HUDEP-2 (cell line): ENCODE measurements around the gene MAP1B.
"Not testable (repeated sequence)": the region's sequence is repeated elsewhere in the genome, so short reads cannot be mapped to it uniquely, and the experiment has no call there.

Experiments
- DNase-seq, 76 experiments: peaks; one replicate each; lab custom pipeline; 2025; ENCODE audit not compliant: unreplicated experiment in 76 of 76; lab: John Stamatoyannopoulos, UW

The MAP1B gene

DNA sequence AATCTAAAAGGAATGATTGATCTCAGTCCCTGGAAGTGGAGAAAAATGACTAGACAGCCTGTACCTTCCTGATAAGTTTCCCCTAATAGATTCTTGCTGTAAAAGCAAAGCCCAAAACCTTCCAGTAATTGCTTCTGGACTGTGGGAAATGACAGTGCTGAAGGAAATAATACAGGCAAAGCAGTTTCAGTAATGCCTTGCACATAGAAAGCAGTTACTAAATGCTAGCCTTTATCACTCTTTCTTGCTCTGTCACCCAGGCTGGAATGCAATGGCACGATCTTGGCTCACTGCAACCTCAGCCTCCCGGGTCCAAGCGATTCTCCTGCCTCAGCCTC, 50.3 kb downstream of the MAP1B start:
- no peak for DNase-seq

- DNase-seq: no peak
These were observed 52.2 kb downstream of the MAP1B start for GRCh38 chr5:72159501-72159911.

DNA sequence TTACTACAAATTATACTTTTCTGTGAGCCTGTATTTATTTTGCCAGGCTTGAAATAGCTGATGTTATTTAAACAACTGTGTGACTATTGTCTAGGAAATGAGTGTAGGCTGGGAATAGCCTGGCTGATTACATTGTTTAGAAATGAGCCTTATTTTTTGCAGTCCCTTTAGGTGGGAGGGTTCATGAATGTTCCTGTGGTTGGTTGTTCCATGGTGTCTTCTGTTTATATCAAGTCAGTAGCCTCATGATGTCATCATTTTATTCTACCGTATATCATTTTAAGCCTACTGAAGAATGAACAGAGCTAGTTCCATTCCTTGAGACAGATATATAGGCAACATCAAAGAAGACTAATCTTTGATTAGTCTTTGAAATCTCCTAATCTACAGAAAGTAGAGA, 53.1 kb downstream of the MAP1B start:
- DNase-seq: no peak

DNA sequence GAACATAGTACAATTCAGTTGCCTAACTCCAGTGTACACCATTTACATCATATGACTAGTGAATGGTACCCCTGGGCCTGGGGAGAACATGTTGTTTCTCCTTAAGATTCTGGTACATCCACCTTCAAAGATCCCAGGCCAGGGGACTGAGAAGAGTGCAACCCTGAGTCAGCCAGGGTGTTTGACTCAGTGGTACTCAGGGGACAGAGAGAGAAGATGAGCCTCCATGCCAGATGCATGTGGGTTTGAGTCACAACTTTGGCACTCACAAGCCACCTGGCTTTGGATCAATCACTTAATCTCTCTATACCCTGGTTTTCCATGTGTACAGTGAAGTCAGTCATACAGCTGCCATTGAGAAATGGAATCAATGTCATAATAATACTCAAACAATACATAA, 53.7 kb downstream of the MAP1B start:
- no peak for DNase-seq

DNA sequence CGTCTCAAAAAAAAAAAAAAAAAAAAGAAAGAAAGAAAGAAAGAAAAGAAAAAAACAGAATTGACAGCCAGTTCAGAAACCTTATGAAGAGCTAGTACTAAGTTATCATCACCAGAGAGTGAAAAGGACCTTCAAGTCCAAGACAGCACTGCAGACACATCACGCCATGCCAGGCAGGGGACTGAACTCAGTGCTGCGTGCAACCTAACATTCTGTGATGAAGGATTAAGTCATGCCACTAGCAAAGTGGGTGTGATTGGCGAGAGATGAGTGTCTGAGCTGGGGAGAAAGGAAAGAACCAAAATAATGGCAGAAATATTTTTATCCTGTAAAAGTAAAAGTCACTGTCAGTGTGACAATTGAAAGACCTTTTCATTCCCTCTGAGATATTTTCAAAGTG, 54.7 kb downstream of the MAP1B start:
- DNase-seq: no peak

GRCh38 chr5:72163349-72163983, 56.2 kb downstream of the MAP1B start:
- no peak for DNase-seq

DNA sequence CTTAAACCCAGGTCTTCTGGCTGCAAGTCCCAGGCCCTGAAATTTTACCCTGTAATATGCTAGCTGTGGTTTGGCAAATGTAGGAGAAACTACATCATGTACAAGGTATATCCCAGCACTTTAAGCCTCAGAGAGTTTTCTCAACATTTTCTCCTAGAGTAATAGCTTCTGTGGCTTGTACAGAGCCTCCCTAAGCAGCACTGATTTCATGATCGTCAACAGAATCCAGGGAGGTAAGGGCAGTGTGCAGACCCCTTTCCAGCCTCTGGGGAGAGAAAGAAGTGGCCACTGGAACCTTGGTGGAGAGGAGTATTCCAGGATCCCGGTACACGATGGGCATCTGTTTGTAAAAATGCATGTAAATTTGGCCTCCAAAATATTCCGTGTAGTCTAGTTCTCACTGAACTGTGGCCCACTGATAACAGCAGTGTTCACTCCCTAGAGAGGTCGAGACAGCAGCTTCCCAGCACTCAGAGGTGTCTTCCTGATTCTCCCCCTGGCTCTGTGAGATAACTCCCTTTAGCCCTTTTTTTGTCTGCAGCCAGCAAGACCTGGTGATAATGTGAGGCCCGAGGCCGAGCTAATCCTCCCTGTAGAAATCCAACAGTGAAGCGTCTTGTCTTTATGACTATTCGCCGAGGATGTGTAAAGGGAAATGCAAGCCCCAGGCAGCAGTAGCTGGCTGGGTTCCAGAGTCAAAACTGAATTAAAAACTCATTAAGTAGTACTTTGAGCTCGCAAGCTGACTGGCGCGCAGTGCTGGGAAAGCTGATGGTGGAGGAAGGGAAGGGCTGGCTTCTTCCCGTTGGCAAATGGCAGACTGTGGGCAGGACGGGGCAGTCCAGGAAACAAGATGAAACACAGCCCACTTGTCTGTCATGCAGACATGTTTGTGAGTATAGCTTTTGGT, 59.0 kb downstream of the MAP1B start:
- DNase-seq: peak in 29 of 76 experiments; percentile 2 to 39 (median 20)

DNA sequence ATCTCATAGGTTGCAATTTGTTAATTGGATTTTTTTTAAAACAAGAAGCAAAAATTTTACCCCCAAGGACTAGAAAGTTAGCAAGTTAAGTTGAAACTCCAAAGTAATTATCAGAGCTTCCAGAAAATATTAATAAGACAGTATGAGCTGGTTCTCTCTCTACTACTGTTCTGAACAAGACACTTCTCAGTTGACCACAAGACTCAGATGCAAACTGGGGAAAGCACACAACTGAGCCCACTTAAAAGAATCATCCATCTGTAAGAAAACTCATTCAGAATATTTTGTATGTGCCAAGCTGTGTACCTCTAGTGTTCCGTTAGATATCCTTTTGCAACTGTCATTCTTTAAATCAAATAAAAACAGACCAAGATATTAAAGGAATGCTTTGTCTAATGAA, 60.0 kb downstream of the MAP1B start:
- no peak for DNase-seq

GRCh38 chr5:72167804-72168203, 60.5 kb downstream of the MAP1B start:
- no peak for DNase-seq

- DNase-seq: no peak
These were observed 62.8 kb downstream of the MAP1B start for GRCh38 chr5:72170101-72170500.

GRCh38 chr5:72171181-72171580, 63.9 kb downstream of the MAP1B start:
- DNase-seq: not testable (repeated sequence)

DNA sequence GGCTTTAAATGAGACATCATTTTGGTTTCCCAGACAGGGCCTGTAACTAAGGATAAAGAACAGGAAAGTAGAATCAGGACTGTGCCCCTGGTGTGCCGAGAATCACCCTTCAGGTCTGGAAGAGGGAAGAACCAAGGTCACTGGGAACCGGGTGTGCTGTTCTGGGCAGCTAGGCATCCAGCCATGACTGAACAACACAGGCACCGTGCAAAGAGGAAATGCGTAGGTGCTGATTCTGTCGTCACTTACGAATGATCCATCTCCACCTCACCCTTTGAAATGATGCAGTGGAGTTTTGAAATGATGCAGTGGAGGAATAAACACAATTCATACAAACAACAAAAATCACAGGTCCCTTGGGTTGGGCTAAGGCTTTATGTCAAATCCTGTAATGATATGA, 64.4 kb downstream of the MAP1B start:
- DNase-seq: no peak

- no peak for DNase-seq
These were observed 65.5 kb downstream of the MAP1B start for GRCh38 chr5:72172786-72173185.

GRCh38 chr5:72177538-72177937, 70.3 kb downstream of the MAP1B start:
- no peak for DNase-seq

- no peak for DNase-seq
These were observed 71.9 kb downstream of the MAP1B start for GRCh38 chr5:72179028-72179815.

GRCh38 chr5:72179816-72180440, 72.7 kb downstream of the MAP1B start:
- no peak for DNase-seq

DNA sequence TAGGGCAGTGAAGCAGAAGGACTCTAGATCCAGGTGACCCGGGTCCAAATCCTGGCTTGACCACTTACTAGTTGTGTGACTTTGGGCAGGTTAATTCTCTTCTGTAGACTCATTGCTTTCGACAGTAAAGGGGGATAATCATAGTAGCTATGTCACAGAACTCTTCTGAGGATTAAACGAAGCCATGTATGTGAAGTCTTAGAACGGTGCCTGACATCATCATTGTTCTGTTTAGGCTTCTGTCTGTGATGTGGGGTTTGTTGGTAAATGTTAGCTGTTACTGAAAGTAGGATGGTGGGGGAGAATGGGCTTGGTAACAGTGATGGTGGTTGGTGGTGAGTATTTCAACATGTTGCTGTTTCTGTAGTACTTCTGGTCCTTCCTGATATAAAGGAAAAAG, 73.7 kb downstream of the MAP1B start:
- DNase-seq: no peak

DNA sequence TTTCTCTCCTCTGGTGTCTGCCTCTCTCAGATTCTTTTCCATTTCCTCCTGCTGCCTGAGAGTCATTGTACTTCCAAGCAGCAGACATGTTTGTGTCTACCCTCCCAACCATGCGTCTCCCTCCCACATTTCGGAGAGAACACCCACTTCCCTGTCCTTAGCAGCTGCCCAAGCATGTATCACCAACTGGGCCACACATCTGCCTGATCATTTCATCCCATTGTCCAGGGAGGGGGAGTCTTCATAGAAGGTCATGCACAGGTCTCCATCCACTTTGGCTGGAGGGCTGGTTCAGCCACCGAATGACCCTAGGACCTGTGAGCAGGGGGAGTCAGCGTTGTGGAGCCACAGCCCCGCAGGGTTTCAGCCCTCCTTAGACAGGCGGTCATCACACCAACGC, 75.4 kb downstream of the MAP1B start:
- DNase-seq: no peak

GRCh38 chr5:72183101-72183520, 75.8 kb downstream of the MAP1B start:
- DNase-seq: no peak

DNA sequence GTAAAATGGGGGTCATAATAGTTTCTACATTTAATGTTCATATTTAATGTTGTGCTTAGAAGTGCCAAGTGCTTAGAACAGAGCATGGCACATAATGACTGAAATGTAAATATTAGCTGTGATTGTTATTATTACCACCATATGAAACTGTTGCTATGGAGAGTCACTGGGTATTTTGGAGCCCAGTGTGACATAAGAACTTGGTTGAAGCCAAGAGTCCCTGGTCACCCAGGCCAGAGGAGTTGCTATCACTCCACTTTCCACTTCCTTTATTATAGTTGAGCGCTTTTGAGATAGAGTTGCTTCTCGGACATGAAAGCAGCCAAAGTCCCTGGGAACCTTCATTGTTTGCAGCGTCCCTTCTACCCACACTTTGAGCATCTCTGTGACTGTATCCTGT, 77.1 kb downstream of the MAP1B start:
- DNase-seq: no peak
